Osteoblast (primary cell): Measurements from ENCODE around the gene RBM20. TPM values are rescaled to one million over a fixed set of nuclear protein-coding genes. Genes with fewer than 3 reads are reported as not detected.

Experiments
- DNase-seq: peaks from one replicate; pipeline ENCODE4 v3.0.0; 2011; ENCODE audit warnings: low spot score, mixed read lengths; ENCODE audit not compliant: insufficient read length; ENCODE audit errors: missing footprints
- H2AFZ ChIP-seq: 2 replicates; pipeline ENCODE4 v1.6.0; 2011; ENCODE audit warnings: mild to moderate bottlenecking, low read length
- H3K27ac ChIP-seq: 2 replicates; pipeline ENCODE4 v1.5.1; 2011; ENCODE audit warnings: mild to moderate bottlenecking, low read depth, low read length, moderate library complexity
- H3K27me3 ChIP-seq: 2 replicates; pipeline ENCODE4 v1.6.0; 2012; ENCODE audit warnings: mild to moderate bottlenecking, control low read depth, inconsistent platforms, low read length, moderate library complexity; ENCODE audit not compliant: insufficient read depth
- H3K36me3 ChIP-seq: 2 replicates; pipeline ENCODE4 v1.5.1; 2011; ENCODE audit warnings: mild to moderate bottlenecking, low read length, control low read depth, moderate library complexity; ENCODE audit not compliant: insufficient read depth
- H3K4me1 ChIP-seq: 2 replicates; pipeline ENCODE4 v1.5.1; 2011; ENCODE audit warnings: mild to moderate bottlenecking, low read length, control low read depth, moderate library complexity; ENCODE audit not compliant: insufficient read depth
- H3K4me2 ChIP-seq: 2 replicates; pipeline ENCODE4 v1.6.0; 2011; ENCODE audit warnings: mild to moderate bottlenecking, low read length; ENCODE audit not compliant: insufficient read depth
- H3K4me3 ChIP-seq: fragments of 200-600 bp; sonication (generic); 3 replicates; pipeline ENCODE4 v1.5.1; 2012; ENCODE audit warnings: mild to moderate bottlenecking, low read length, inconsistent platforms; ENCODE audit not compliant: insufficient read depth
- H3K79me2 ChIP-seq: 2 replicates; pipeline ENCODE4 v1.6.0; 2012; ENCODE audit warnings: mild to moderate bottlenecking, low read length, control low read depth, inconsistent platforms; ENCODE audit not compliant: insufficient read depth
- H3K9me3 ChIP-seq: 2 replicates; pipeline ENCODE4 v1.5.1; 2011; ENCODE audit warnings: low read depth, low read length, control low read depth
- H4K20me1 ChIP-seq: 2 replicates; pipeline ENCODE4 v1.6.0; 2012; ENCODE audit warnings: mild to moderate bottlenecking, low read length, control low read depth; ENCODE audit not compliant: insufficient read depth
- CTCF ChIP-seq: IDR thresholded peaks from 2 replicates; pipeline ENCODE4 v1.5.1; 2011; ENCODE audit warnings: mild to moderate bottlenecking, low read depth, low read length, moderate library complexity; ENCODE audit errors: extremely low read depth
- total RNA-seq: library from RNA; depleted of rRNA; stranded (reverse); fragments of >200 nt; gene quantifications from 2 replicates; pipeline ENCODE4 v1.2.3, GENCODE V29; 2012

RBM20 gene
- total RNA-seq, 1 donor: not detected

GRCh38 chr10:110754375-110755105 lies 110.4 kb downstream of the RBM20 start:
- Histone ChIP-seq H3K4me1 (peaks cover 8% of the 10 kb centered on the region), H3K79me2 (no peaks in the 10 kb centered on the region), H3K27me3 (peaks cover 3% of the 10 kb centered on the region), H3K27ac (no peak overlapping the region), H3K4me3 (no peak overlapping the region), H3K4me2 (no peak overlapping the region), H3K36me3 (no peaks in the 10 kb centered on the region), H3K9me3 (no peaks in the 10 kb centered on the region), H2AFZ (no peak overlapping the region), H4K20me1 (no peaks in the 10 kb centered on the region)
- no peak for TF ChIP-seq CTCF
- DNase-seq: no peak

- Histone ChIP-seq H4K20me1 (no peaks in the 10 kb centered on the region), H3K4me3 (no peak overlapping the region), H3K4me2 (no peak overlapping the region), H3K4me1 (peaks cover 8% of the 10 kb centered on the region), H3K27me3 (peaks cover 3% of the 10 kb centered on the region), H3K36me3 (no peaks in the 10 kb centered on the region), H3K27ac (no peak overlapping the region), H3K79me2 (no peaks in the 10 kb centered on the region), H3K9me3 (no peaks in the 10 kb centered on the region), H2AFZ (no peak overlapping the region)
- DNase-seq: no peak
- TF ChIP-seq CTCF: no peak
Observed at GRCh38 chr10:110755781-110756180, 111.6 kb downstream of the RBM20 start.

- Histone ChIP-seq H3K4me1 (peaks cover 8% of the 10 kb centered on the region), H3K79me2 (no peaks in the 10 kb centered on the region), H3K4me2 (no peak overlapping the region), H3K27me3 (peaks cover 3% of the 10 kb centered on the region), H3K9me3 (no peaks in the 10 kb centered on the region), H3K36me3 (no peaks in the 10 kb centered on the region), H3K27ac (no peak overlapping the region), H4K20me1 (no peaks in the 10 kb centered on the region), H3K4me3 (no peak overlapping the region), H2AFZ (no peak overlapping the region)
- TF ChIP-seq CTCF: no peak
- DNase-seq: no peak
Observed at GRCh38 chr10:110756876-110757275, 112.7 kb downstream of the RBM20 start.

DNA sequence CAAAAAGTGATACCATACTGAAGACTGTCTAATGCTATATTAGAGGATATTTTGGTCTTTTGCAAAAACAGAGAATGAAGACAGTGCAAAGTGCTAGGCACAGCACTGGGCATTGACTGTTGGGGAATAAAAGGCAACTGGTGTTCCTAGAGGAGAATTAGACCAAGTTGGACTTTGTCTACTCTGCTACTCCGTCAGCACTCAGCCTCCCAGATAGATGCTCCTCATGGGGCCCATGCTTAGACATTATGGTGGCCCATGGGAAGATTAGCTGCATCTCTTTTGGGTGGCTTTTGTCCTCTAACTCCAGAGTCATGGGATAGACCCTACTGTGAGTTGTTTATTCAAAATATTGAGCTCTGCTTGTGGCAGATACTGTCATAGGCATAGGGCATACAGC lies 113.5 kb downstream of the RBM20 start:
- TF ChIP-seq CTCF: no peak
- no peak overlapping the region for H3K27ac ChIP-seq
- no peaks in the 10 kb centered on the region for H4K20me1 ChIP-seq
- peaks cover 3% of the 10 kb centered on the region for H3K27me3 ChIP-seq
- peaks cover 8% of the 10 kb centered on the region for H3K4me1 ChIP-seq
- H2AFZ ChIP-seq: no peak overlapping the region
- no peaks in the 10 kb centered on the region for H3K36me3 ChIP-seq
- no peak overlapping the region for H3K4me2 ChIP-seq
- no peak for DNase-seq
- no peak overlapping the region for H3K4me3 ChIP-seq
- H3K79me2 ChIP-seq: no peaks in the 10 kb centered on the region
- H3K9me3 ChIP-seq: no peaks in the 10 kb centered on the region
